Measurements from ENCODE around the gene ADAMTSL3.

The ADAMTSL3 gene

GRCh38 chr15:83626171-83626802 lies 27.6 kb upstream of the ADAMTSL3 start:
- TF ChIP-seq CREB1 (IDR thresholded peaks at IDR 0.05; ENCODE audit: low read depth) (no peak), TCF12 (IDR thresholded peaks at IDR 0.05; ENCODE audit: low read depth) (no peak), NFIC (IDR thresholded peaks at IDR 0.05) (no peak), ZBTB7A (IDR thresholded peaks at IDR 0.05; ENCODE audit: low read depth) (no peak), FOXM1 (IDR thresholded peaks at IDR 0.05; ENCODE audit: borderline replicate concordance, low read depth) (no peak), CEBPB (IDR thresholded peaks at IDR 0.05) (no peak), EGR1 (IDR thresholded peaks at IDR 0.05) (no peak), EP300 (IDR thresholded peaks at IDR 0.05; ENCODE audit: borderline replicate concordance) (no peak), YY1 (IDR thresholded peaks at IDR 0.05; ENCODE audit: low read depth) (no peak), TEAD4 (IDR thresholded peaks at IDR 0.05) (no peak), USF1 (IDR thresholded peaks at IDR 0.05) (no peak), TAF1 (IDR thresholded peaks at IDR 0.05; ENCODE audit: low read depth) (no peak), RAD21 (IDR thresholded peaks at IDR 0.05; ENCODE audit: low read depth) (no peak)
- TF ChIP-seq, protein P1, sequence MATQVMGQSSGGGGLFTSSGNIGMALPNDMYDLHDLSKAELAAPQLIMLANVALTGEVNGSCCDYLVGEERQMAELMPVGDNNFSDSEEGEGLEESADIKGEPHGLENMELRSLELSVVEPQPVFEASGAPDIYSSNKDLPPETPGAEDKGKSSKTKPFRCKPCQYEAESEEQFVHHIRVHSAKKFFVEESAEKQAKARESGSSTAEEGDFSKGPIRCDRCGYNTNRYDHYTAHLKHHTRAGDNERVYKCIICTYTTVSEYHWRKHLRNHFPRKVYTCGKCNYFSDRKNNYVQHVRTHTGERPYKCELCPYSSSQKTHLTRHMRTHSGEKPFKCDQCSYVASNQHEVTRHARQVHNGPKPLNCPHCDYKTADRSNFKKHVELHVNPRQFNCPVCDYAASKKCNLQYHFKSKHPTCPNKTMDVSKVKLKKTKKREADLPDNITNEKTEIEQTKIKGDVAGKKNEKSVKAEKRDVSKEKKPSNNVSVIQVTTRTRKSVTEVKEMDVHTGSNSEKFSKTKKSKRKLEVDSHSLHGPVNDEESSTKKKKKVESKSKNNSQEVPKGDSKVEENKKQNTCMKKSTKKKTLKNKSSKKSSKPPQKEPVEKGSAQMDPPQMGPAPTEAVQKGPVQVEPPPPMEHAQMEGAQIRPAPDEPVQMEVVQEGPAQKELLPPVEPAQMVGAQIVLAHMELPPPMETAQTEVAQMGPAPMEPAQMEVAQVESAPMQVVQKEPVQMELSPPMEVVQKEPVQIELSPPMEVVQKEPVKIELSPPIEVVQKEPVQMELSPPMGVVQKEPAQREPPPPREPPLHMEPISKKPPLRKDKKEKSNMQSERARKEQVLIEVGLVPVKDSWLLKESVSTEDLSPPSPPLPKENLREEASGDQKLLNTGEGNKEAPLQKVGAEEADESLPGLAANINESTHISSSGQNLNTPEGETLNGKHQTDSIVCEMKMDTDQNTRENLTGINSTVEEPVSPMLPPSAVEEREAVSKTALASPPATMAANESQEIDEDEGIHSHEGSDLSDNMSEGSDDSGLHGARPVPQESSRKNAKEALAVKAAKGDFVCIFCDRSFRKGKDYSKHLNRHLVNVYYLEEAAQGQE (IDR thresholded peaks at IDR 0.05; ENCODE audit: low read depth) = no peak
- TF ChIP-seq, protein P2, sequence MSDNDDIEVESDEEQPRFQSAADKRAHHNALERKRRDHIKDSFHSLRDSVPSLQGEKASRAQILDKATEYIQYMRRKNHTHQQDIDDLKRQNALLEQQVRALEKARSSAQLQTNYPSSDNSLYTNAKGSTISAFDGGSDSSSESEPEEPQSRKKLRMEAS (IDR thresholded peaks at IDR 0.05) = no peak

DNA sequence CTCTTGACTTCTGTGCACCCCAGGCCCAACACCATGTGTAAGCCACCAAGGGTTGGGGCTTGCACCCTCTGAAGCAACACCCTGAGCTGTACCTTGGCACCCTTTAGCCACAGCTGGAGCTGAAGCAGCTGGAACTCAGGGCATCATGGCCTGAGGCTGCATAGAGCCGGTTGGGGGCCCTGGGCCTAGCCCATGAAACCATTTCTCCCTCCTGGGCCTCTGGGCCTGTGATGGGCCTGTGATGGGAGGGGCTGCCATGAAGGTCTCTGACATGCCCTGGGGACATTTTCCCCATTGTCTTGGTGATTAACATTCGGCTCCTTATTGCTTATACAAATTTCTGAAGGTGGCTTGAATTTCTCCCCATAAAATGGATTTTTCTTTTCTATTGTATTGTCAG lies 22.4 kb upstream of the ADAMTSL3 start:
- no peak for TF ChIP-seq FOXM1 (IDR thresholded peaks at IDR 0.05; ENCODE audit: borderline replicate concordance, low read depth)
- no peak for TF ChIP-seq YY1 (IDR thresholded peaks at IDR 0.05; ENCODE audit: low read depth)
- TF ChIP-seq TCF12 (IDR thresholded peaks at IDR 0.05; ENCODE audit: low read depth) = no peak
- TF ChIP-seq CEBPB (IDR thresholded peaks at IDR 0.05) = no peak
- no peak for TF ChIP-seq RAD21 (IDR thresholded peaks at IDR 0.05; ENCODE audit: low read depth)
- no peak for TF ChIP-seq CREB1 (IDR thresholded peaks at IDR 0.05; ENCODE audit: low read depth)
- TF ChIP-seq, protein P1 (IDR thresholded peaks at IDR 0.05; ENCODE audit: low read depth) = no peak
- no peak for TF ChIP-seq ZBTB7A (IDR thresholded peaks at IDR 0.05; ENCODE audit: low read depth)
- no peak for TF ChIP-seq TEAD4 (IDR thresholded peaks at IDR 0.05)
- no peak for TF ChIP-seq EGR1 (IDR thresholded peaks at IDR 0.05)
- no peak for TF ChIP-seq TAF1 (IDR thresholded peaks at IDR 0.05; ENCODE audit: low read depth)
- TF ChIP-seq NFIC (IDR thresholded peaks at IDR 0.05) = no peak
- TF ChIP-seq, protein P2 (IDR thresholded peaks at IDR 0.05) = no peak
- no peak for TF ChIP-seq USF1 (IDR thresholded peaks at IDR 0.05)
- no peak for TF ChIP-seq EP300 (IDR thresholded peaks at IDR 0.05; ENCODE audit: borderline replicate concordance)

DNA sequence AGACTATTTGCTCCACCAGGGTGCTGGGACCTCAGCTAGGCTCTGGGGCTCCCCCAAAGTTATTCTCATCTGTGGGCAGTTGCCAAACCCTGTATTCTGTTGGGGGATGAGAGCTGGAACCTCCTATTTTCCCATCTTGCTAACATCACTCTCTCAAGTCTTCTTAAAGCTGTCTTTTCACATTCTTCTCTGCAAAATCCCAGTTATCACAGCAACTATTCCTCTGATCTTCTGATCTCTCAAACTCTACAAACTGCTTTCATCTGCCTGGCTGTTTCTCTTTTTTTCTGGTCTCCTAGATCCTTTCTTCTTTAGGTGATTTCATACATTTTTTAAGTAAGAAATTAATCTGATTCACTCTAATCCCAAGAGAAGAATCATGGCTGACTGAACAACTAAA lies 10.7 kb upstream of the ADAMTSL3 start:
- no peak for TF ChIP-seq EP300 (IDR thresholded peaks at IDR 0.05; ENCODE audit: borderline replicate concordance)
- TF ChIP-seq EGR1 (IDR thresholded peaks at IDR 0.05) = no peak
- no peak for TF ChIP-seq TCF12 (IDR thresholded peaks at IDR 0.05; ENCODE audit: low read depth)
- TF ChIP-seq RAD21 (IDR thresholded peaks at IDR 0.05; ENCODE audit: low read depth) = no peak

GRCh38 chr15:83644439-83644838 lies 9.5 kb upstream of the ADAMTSL3 start:
- TF ChIP-seq USF1 (IDR thresholded peaks at IDR 0.05) = no peak
- TF ChIP-seq NFIC (IDR thresholded peaks at IDR 0.05) = no peak
- TF ChIP-seq, protein P1 (IDR thresholded peaks at IDR 0.05; ENCODE audit: low read depth) = no peak
- TF ChIP-seq ZBTB7A (IDR thresholded peaks at IDR 0.05; ENCODE audit: low read depth) = no peak
- TF ChIP-seq RAD21 (IDR thresholded peaks at IDR 0.05; ENCODE audit: low read depth) = no peak
- TF ChIP-seq EGR1 (IDR thresholded peaks at IDR 0.05) = no peak
